ENCODE measurements around the gene AMOT. TPM values are rescaled to one million over a fixed set of nuclear protein-coding genes. Genes with fewer than 3 reads are reported as not detected.

AMOT gene
- total and polyA plus RNA-seq, 2 donors (not counting 1 experiment from before 2014, with no cell fraction given) = 0.91 to 5.2 TPM

GRCh38 chrX:112808007-112808406, 32.6 kb downstream of the AMOT start:
- POLR2A ChIA-PET = no interaction called here
- H3K9ac ChIP-seq (ENCODE audit: low read length) = no peak overlapping the region
- no peak overlapping the region for H3K27ac ChIP-seq (ENCODE audit: low read length in 2 of 2)
- Mint-ChIP-seq H3K27ac (no peak overlapping the region), H3K9me3 (ENCODE audit: insufficient read depth) (no peaks in the 10 kb centered on the region), H3K4me1 (no peaks in the 10 kb centered on the region), H3K4me3 (no peak overlapping the region), H3K27me3 (no peaks in the 10 kb centered on the region)
- no peak for DNase-seq
- ATAC-seq (ENCODE audit: low read depth) = no peak
- H3K4me1 ChIP-seq (ENCODE audit: control insufficient read depth in 2 of 2, insufficient read depth in 2 of 2, low read length in 2 of 2) = no peaks in the 10 kb centered on the region
- no peaks in the 10 kb centered on the region for H3K79me2 ChIP-seq (ENCODE audit: control insufficient read depth, insufficient read depth, low read length)
- H2AFZ ChIP-seq (ENCODE audit: insufficient read depth, low read depth, low read length, poor library complexity, severe bottlenecking) = no peak overlapping the region
- H4K20me1 ChIP-seq (ENCODE audit: control insufficient read depth, insufficient read depth, low read length, poor library complexity, severe bottlenecking) = no peaks in the 10 kb centered on the region
- no peaks in the 10 kb centered on the region for H3K36me3 ChIP-seq (replicated peaks in 1 of 2; ENCODE audit: control extremely low read depth in 1 of 2, control insufficient read depth in 1 of 2, extremely low read depth in 1 of 2, insufficient read depth in 2 of 2, low read length in 1 of 2)
- intact Hi-C loops (cut with micrococcal nuclease) = no loop called here
- H3K4me3 ChIP-seq (ENCODE audit: control extremely low read depth in 1 of 5, extremely low read depth in 1 of 5, insufficient read depth in 1 of 5, low read depth in 2 of 5, low read length in 4 of 5) = no peak overlapping the region
- H3K27me3 ChIP-seq (replicated peaks in 1 of 4; ENCODE audit: control extremely low read depth in 1 of 4, control insufficient read depth in 3 of 4, insufficient read depth in 4 of 4, low read length in 3 of 4) = no peaks in the 10 kb centered on the region
- no peaks in the 10 kb centered on the region for H3K9me3 ChIP-seq (ENCODE audit: control extremely low read depth in 1 of 3, control insufficient read depth in 2 of 3, insufficient read depth in 1 of 3, low read length in 2 of 3)
- WGBS (ENCODE audit: insufficient coverage) = no CpG with 5 or more reads among the region's 4 CpGs
- no peak overlapping the region for H3K4me2 ChIP-seq (replicated peaks; ENCODE audit: low read depth, low read length, poor library complexity, severe bottlenecking)
- TF ChIP-seq CTCF (IDR thresholded peaks at IDR 0.05) = no peak
- no peak for TF ChIP-seq EZH2 (IDR thresholded peaks at IDR 0.05; ENCODE audit: borderline replicate concordance, insufficient read depth, low read depth, low read length, poor library complexity, severe bottlenecking)
- CTCF ChIA-PET = interaction anchor here (0.7 kb wide), 1 partner anchor 27 kb away, joined by 3 read pairs; no protein-coding TSS in a partner anchor

GRCh38 chrX:112803060-112803459, 37.6 kb downstream of the AMOT start:
- intact Hi-C loops (cut with micrococcal nuclease) = no loop called here
- ATAC-seq (ENCODE audit: low read depth) = no peak

More at GRCh38 chrX:112803060-112803459, 37.6 kb downstream of the AMOT start:
- Histone ChIP-seq H4K20me1 (ENCODE audit: control insufficient read depth, insufficient read depth, low read length, poor library complexity, severe bottlenecking) (no peaks in the 10 kb centered on the region), H3K4me1 (ENCODE audit: control insufficient read depth in 2 of 2, insufficient read depth in 2 of 2, low read length in 2 of 2) (no peaks in the 10 kb centered on the region), H3K4me3 (ENCODE audit: control extremely low read depth in 1 of 5, extremely low read depth in 1 of 5, insufficient read depth in 1 of 5, low read depth in 2 of 5, low read length in 4 of 5) (no peak overlapping the region), H3K9me3 (ENCODE audit: control extremely low read depth in 1 of 3, control insufficient read depth in 2 of 3, insufficient read depth in 1 of 3, low read length in 2 of 3) (no peaks in the 10 kb centered on the region), H3K36me3 (replicated peaks in 1 of 2; ENCODE audit: control extremely low read depth in 1 of 2, control insufficient read depth in 1 of 2, extremely low read depth in 1 of 2, insufficient read depth in 2 of 2, low read length in 1 of 2) (no peaks in the 10 kb centered on the region), H3K4me2 (replicated peaks; ENCODE audit: low read depth, low read length, poor library complexity, severe bottlenecking) (no peak overlapping the region), H2AFZ (ENCODE audit: insufficient read depth, low read depth, low read length, poor library complexity, severe bottlenecking) (no peak overlapping the region), H3K27me3 (replicated peaks in 1 of 4; ENCODE audit: control extremely low read depth in 1 of 4, control insufficient read depth in 3 of 4, insufficient read depth in 4 of 4, low read length in 3 of 4) (no peaks in the 10 kb centered on the region), H3K79me2 (ENCODE audit: control insufficient read depth, insufficient read depth, low read length) (no peaks in the 10 kb centered on the region), H3K9ac (ENCODE audit: low read length) (no peak overlapping the region), H3K27ac (ENCODE audit: low read length in 2 of 2) (no peak overlapping the region)
- Mint-ChIP-seq H3K4me1 (no peaks in the 10 kb centered on the region), H3K9me3 (ENCODE audit: insufficient read depth) (no peaks in the 10 kb centered on the region), H3K27ac (no peak overlapping the region), H3K4me3 (no peak overlapping the region), H3K27me3 (no peaks in the 10 kb centered on the region)
- WGBS (ENCODE audit: insufficient coverage) = no CpG with 5 or more reads among the region's 3 CpGs
- ChIA-PET POLR2A (no interaction called here), CTCF (no interaction called here)
- no peak for TF ChIP-seq EZH2 (IDR thresholded peaks at IDR 0.05; ENCODE audit: borderline replicate concordance, insufficient read depth, low read depth, low read length, poor library complexity, severe bottlenecking)
- no peak for TF ChIP-seq CTCF (IDR thresholded peaks at IDR 0.05)
- no peak for DNase-seq

Measured in B cell (primary cell).